Panc1 (cell line): Measurements from ENCODE around the gene ZDHHC1.

Experiments used
- CTCF ChIP-seq: fragments of 450-650 bp; IDR thresholded peaks from 2 replicates; pipeline ENCODE4 v1.5.1; 2017; ENCODE audit warnings: mild to moderate bottlenecking
- POLR2AphosphoS5 ChIP-seq: IDR thresholded peaks from 2 replicates; pipeline ENCODE4 v1.6.1; 2012; ENCODE audit warnings: mild to moderate bottlenecking, low read depth, low read length, moderate library complexity

GRCh38 chr16:67438824-67439393 is 22.6 kb upstream of the ZDHHC1 start:
- TF ChIP-seq CTCF (no peak), POLR2AphosphoS5 (no peak)
